Liver (tissue), 9 donors: ENCODE results near the gene TSGA10. TPM values are rescaled to one million over a fixed set of nuclear protein-coding genes. Genes with fewer than 3 reads are reported as not detected.

Experiments used
- DNase-seq: peaks from one replicate; pipeline ENCODE4 v3.0.0-alpha.2; 2017; ENCODE audit warnings: low spot score
- H3K27ac ChIP-seq, 2 donors: one replicate each; pipeline ENCODE4 v1.7.0; 2013; ENCODE audit warnings: inconsistent platforms in 2 of 2, low read length in 2 of 2, control low read depth in 1 of 2, low read depth in 1 of 2, mild to moderate bottlenecking in 1 of 2
- H3K27me3 ChIP-seq, 4 donors: one replicate each; pipeline versions ENCODE4 v1.6.1 to v1.7.0; 2013; ENCODE audit warnings: low read length in 3 of 4, inconsistent platforms in 1 of 4, mild to moderate bottlenecking in 1 of 4, moderate library complexity in 1 of 4; ENCODE audit not compliant: control insufficient read depth in 4 of 4, insufficient read depth in 4 of 4
- H3K36me3 ChIP-seq, 4 donors: one replicate each; pipeline versions ENCODE4 v1.6.1 to v1.7.0; 2013; ENCODE audit warnings: low read length in 3 of 4, mild to moderate bottlenecking in 3 of 4, low read depth in 1 of 4, moderate library complexity in 1 of 4; ENCODE audit not compliant: control insufficient read depth in 4 of 4, insufficient read depth in 3 of 4
- H3K4me1 ChIP-seq, 4 donors: one replicate each; pipeline versions ENCODE4 v1.6.1 to v1.7.0; 2013; ENCODE audit warnings: low read length in 3 of 4, mild to moderate bottlenecking in 3 of 4, moderate library complexity in 1 of 4; ENCODE audit not compliant: control insufficient read depth in 4 of 4, insufficient read depth in 4 of 4
- H3K4me3 ChIP-seq, 3 donors: one replicate each; pipeline versions ENCODE4 v1.6.1 to v1.7.0; 2013; ENCODE audit warnings: low read length in 3 of 3, control low read depth in 1 of 3, low read depth in 1 of 3, mild to moderate bottlenecking in 1 of 3
- H3K9ac ChIP-seq, 2 donors: one replicate each; pipeline ENCODE4 v1.7.0; 2013; ENCODE audit warnings: low read length in 2 of 2, mild to moderate bottlenecking in 2 of 2, moderate library complexity in 2 of 2, control low read depth in 1 of 2, low read depth in 1 of 2
- H3K9me3 ChIP-seq, 4 donors: one replicate each; pipeline versions ENCODE4 v1.6.1 to v1.7.0; 2013; ENCODE audit warnings: low read length in 3 of 4; ENCODE audit not compliant: control insufficient read depth in 4 of 4
- ATF3 ChIP-seq: IDR thresholded peaks from 2 replicates; pipeline ENCODE4 v1.6.1; 2016; ENCODE audit warnings: antibody characterized with exemption
- CTCF ChIP-seq: fragments of 150-350 bp; IDR thresholded peaks from 2 replicates; pipeline ENCODE4 v1.5.1; 2017; ENCODE audit warnings: improper control_type of control experiment, low read depth, low read length; ENCODE audit not compliant: missing input control
- EGR1 ChIP-seq, 2 donors: IDR thresholded peaks; 2 replicates each; pipeline ENCODE4 v1.6.1; 2016 to 2018; ENCODE audit warnings: antibody characterized with exemption in 2 of 2, low read depth in 2 of 2
- FOXA1 ChIP-seq: IDR thresholded peaks from 2 replicates; pipeline ENCODE4 v1.6.1; 2016; ENCODE audit warnings: antibody characterized with exemption
- FOXA2 ChIP-seq: IDR thresholded peaks from 2 replicates; pipeline ENCODE4 v1.6.1; 2016; ENCODE audit warnings: antibody characterized with exemption
- GABPA ChIP-seq, 2 donors: IDR thresholded peaks in 1 of 2; conservative IDR thresholded peaks in 1 of 2; 2 replicates each; pipeline ENCODE4 v1.6.1; 2016; ENCODE audit warnings: antibody characterized with exemption in 2 of 2, mild to moderate bottlenecking in 1 of 2, moderate library complexity in 1 of 2
- HNF4A ChIP-seq, 2 donors: conservative IDR thresholded peaks; 2 replicates each; pipeline ENCODE4 v1.6.1; 2016; ENCODE audit warnings: antibody characterized with exemption in 2 of 2, mild to moderate bottlenecking in 2 of 2
- HNF4G ChIP-seq: IDR thresholded peaks from 2 replicates; pipeline ENCODE4 v1.6.1; 2016; ENCODE audit warnings: antibody characterized with exemption
- JUND ChIP-seq, 2 donors: IDR thresholded peaks; 2 replicates each; pipeline ENCODE4 v1.6.1; 2016; ENCODE audit warnings: antibody characterized with exemption in 2 of 2
- MAX ChIP-seq: IDR thresholded peaks from 2 replicates; pipeline ENCODE4 v1.6.1; 2016; ENCODE audit warnings: antibody characterized with exemption
- NR2F2 ChIP-seq: IDR thresholded peaks from 2 replicates; pipeline ENCODE4 v1.6.1; 2016; ENCODE audit warnings: antibody characterized with exemption
- RAD21 ChIP-seq, 2 donors: IDR thresholded peaks; 2 replicates each; pipeline ENCODE4 v1.6.1; 2016; ENCODE audit warnings: antibody characterized with exemption in 2 of 2, mild to moderate bottlenecking in 2 of 2
- REST ChIP-seq: IDR thresholded peaks from 2 replicates; pipeline ENCODE4 v1.6.1; 2016; ENCODE audit warnings: antibody characterized with exemption, mild to moderate bottlenecking
- RXRA ChIP-seq, 2 donors: IDR thresholded peaks; 2 replicates each; pipeline ENCODE4 v1.6.1; 2017 to 2018; ENCODE audit warnings: antibody characterized with exemption in 2 of 2, mild to moderate bottlenecking in 1 of 2
- SP1 ChIP-seq: IDR thresholded peaks from 2 replicates; pipeline ENCODE4 v1.6.1; 2018; ENCODE audit warnings: antibody characterized with exemption, mild to moderate bottlenecking
- TAF1 ChIP-seq: conservative IDR thresholded peaks from 2 replicates; pipeline ENCODE4 v1.6.1; 2016; ENCODE audit warnings: antibody characterized with exemption, mild to moderate bottlenecking
- YY1 ChIP-seq: IDR thresholded peaks from 2 replicates; pipeline ENCODE4 v1.6.1; 2016; ENCODE audit warnings: antibody characterized with exemption, mild to moderate bottlenecking
- ZBTB33 ChIP-seq: IDR thresholded peaks from 2 replicates; pipeline ENCODE4 v1.6.1; 2016; ENCODE audit warnings: antibody characterized with exemption
- WGBS: extraction: QIAGEN DNeasy Blood & Tissue Kit; methylation state at CpG from one replicate; pipeline ENCODE4 v1.1.7; 2013; 5-methylcytosine and 5-hydroxymethylcytosine counted together
- polyA plus RNA-seq, 2 donors: library from polyadenylated mRNA; stranded (reverse) in 1 of 2; unstranded in 1 of 2; fragments of 200-250 nt in 1 of 2; fragments of >200 nt in 1 of 2; fragmentation: Nextera tagmentation in 1 of 2; extraction: Ambion mirVana in 1 of 2; gene quantifications; one replicate each; pipeline versions ENCODE4 v1.2.1 to v1.2.3, GENCODE V29; 2013 to 2015
- total RNA-seq, 2 donors: library from RNA; depleted of rRNA; stranded (reverse); fragments of >200 nt; gene quantifications; one replicate each; pipeline ENCODE4 v1.2.3, GENCODE V29; 2014
- donor health status: healthy.
- donor health status: healthy.
- donor health status: healthy.
- donor health status: healthy.
- donor health status: healthy.

Gene TSGA10
- total and polyA plus RNA-seq, 4 donors = 0.93 to 4.4 (median 3.8) TPM

GRCh38 chr2:99150706-99151105, 4.0 kb downstream of the TSGA10 start:
- Histone ChIP-seq H3K27ac (no peak overlapping the region), H3K9me3 (no peaks in the 10 kb centered on the region), H3K9ac (no peak overlapping the region), H3K27me3 (no peaks in the 10 kb centered on the region), H3K36me3 (no peaks in the 10 kb centered on the region), H3K4me3 (no peak overlapping the region), H3K4me1 (peaks cover 0 to 12% (median 8%) of the 10 kb centered on the region in 4 donors)
- WGBS = 89% methylated on average over 1 of the region's 1 CpG
- no peak for TF ChIP-seq CTCF
- no peak for TF ChIP-seq SP1
- TF ChIP-seq NR2F2 = no peak
- TF ChIP-seq ATF3 = no peak
- no peak for TF ChIP-seq EGR1 (IDR thresholded peaks at IDR 0.05; ENCODE audit: low read depth in 2 of 2)
- TF ChIP-seq HNF4A (conservative IDR thresholded peaks at IDR 0.05) = no peak
- TF ChIP-seq FOXA2 = no peak
- TF ChIP-seq HNF4G = no peak
- no peak for TF ChIP-seq JUND (IDR thresholded peaks at IDR 0.05)
- TF ChIP-seq YY1 = no peak
- TF ChIP-seq FOXA1 = no peak
- TF ChIP-seq ZBTB33 = no peak
- TF ChIP-seq RAD21 (IDR thresholded peaks at IDR 0.05) = no peak
- TF ChIP-seq REST = no peak
- TF ChIP-seq TAF1 = no peak
- TF ChIP-seq RXRA (IDR thresholded peaks at IDR 0.05) = no peak
- TF ChIP-seq GABPA (IDR thresholded peaks at IDR 0.05 in 1 of 2, conservative IDR thresholded peaks at IDR 0.05 in 1 of 2) = no peak
- TF ChIP-seq MAX = no peak
- no peak for DNase-seq
